Measurements from ENCODE around the gene SHROOM1. TPM values are rescaled to one million over a fixed set of nuclear protein-coding genes. Genes with fewer than 3 reads are reported as not detected.

The SHROOM1 gene
- total and polyA plus RNA-seq, 2 experiments from 2014 or later, result 2.5 to 5.4 TPM

DNA sequence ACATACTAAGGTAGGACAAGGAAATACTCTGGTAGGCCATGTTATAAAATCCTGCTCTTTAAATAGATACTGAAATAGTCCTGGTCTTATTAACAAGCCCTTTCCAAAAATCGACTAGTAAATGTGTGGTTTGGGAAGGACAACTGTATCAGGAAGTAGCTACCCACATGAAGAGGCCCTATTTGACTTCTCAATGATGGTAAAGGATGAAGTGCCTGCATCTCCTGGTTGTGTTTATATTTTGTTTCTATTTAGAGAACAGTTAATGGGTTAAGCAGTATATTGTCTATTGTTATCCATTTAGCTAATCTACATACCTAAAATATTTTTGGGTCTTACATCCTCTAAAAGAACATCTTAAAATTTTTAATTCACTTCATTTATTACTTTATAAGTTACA, 23.3 kb upstream of the SHROOM1 start (continued):
- TF ChIP-seq, protein P1, sequence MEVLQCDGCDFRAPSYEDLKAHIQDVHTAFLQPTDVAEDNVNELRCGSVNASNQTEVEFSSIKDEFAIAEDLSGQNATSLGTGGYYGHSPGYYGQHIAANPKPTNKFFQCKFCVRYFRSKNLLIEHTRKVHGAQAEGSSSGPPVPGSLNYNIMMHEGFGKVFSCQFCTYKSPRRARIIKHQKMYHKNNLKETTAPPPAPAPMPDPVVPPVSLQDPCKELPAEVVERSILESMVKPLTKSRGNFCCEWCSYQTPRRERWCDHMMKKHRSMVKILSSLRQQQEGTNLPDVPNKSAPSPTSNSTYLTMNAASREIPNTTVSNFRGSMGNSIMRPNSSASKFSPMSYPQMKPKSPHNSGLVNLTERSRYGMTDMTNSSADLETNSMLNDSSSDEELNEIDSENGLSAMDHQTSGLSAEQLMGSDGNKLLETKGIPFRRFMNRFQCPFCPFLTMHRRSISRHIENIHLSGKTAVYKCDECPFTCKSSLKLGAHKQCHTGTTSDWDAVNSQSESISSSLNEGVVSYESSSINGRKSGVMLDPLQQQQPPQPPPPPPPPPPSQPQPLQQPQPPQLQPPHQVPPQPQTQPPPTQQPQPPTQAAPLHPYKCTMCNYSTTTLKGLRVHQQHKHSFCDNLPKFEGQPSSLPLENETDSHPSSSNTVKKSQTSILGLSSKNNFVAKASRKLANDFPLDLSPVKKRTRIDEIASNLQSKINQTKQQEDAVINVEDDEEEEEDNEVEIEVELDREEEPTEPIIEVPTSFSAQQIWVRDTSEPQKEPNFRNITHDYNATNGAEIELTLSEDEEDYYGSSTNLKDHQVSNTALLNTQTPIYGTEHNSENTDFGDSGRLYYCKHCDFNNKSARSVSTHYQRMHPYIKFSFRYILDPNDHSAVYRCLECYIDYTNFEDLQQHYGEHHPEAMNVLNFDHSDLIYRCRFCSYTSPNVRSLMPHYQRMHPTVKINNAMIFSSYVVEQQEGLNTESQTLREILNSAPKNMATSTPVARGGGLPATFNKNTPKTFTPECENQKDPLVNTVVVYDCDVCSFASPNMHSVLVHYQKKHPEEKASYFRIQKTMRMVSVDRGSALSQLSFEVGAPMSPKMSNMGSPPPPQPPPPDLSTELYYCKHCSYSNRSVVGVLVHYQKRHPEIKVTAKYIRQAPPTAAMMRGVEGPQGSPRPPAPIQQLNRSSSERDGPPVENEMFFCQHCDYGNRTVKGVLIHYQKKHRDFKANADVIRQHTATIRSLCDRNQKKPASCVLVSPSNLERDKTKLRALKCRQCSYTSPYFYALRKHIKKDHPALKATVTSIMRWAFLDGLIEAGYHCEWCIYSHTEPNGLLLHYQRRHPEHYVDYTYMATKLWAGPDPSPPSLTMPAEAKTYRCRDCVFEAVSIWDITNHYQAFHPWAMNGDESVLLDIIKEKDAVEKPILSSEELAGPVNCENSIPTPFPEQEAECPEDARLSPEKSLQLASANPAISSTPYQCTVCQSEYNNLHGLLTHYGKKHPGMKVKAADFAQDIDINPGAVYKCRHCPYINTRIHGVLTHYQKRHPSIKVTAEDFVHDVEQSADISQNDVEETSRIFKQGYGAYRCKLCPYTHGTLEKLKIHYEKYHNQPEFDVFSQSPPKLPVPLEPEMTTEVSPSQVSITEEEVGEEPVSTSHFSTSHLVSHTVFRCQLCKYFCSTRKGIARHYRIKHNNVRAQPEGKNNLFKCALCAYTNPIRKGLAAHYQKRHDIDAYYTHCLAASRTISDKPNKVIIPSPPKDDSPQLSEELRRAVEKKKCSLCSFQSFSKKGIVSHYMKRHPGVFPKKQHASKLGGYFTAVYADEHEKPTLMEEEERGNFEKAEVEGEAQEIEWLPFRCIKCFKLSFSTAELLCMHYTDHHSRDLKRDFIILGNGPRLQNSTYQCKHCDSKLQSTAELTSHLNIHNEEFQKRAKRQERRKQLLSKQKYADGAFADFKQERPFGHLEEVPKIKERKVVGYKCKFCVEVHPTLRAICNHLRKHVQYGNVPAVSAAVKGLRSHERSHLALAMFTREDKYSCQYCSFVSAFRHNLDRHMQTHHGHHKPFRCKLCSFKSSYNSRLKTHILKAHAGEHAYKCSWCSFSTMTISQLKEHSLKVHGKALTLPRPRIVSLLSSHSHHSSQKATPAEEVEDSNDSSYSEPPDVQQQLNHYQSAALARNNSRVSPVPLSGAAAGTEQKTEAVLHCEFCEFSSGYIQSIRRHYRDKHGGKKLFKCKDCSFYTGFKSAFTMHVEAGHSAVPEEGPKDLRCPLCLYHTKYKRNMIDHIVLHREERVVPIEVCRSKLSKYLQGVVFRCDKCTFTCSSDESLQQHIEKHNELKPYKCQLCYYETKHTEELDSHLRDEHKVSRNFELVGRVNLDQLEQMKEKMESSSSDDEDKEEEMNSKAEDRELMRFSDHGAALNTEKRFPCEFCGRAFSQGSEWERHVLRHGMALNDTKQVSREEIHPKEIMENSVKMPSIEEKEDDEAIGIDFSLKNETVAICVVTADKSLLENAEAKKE (CRISPR knock-in tag; IDR thresholded peaks at IDR 0.05), result no peak
- TF ChIP-seq POLR2AphosphoS5 (IDR thresholded peaks at IDR 0.05; ENCODE audit: low read depth), result no peak
- no peak for TF ChIP-seq NANOG (IDR thresholded peaks at IDR 0.05; ENCODE audit: borderline replicate concordance)

DNA sequence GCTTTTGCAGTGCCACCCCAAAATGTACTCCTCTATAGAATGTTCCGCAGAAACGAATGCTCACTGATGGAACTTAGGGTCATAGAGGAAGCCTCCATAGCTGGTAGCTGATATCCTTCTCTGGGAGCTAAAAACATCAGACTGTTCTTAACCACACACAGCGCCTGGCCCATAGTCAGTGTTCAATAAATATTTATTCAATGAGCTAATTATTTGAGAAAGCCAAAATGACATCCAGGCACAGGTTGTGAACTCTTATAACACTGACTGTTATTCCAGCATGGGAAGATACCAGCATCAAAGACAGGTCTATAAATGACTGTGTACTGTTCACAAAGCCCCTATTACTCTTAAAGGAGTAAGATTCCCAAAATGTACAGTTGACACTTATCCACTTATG, 22.9 kb upstream of the SHROOM1 start:
- H3K27me3 ChIP-seq (ENCODE audit: insufficient read depth), result no peaks in the 10 kb centered on the region
- H3K9me2 ChIP-seq (ENCODE audit: insufficient read depth), result no peaks in the 10 kb centered on the region
- Mint-ChIP-seq H3K36me3 (ENCODE audit: low read depth) (no peaks in the 10 kb centered on the region), H3K4me1 (peaks cover 5% of the 10 kb centered on the region; the same call in 2 of the 3 replicates), H3K27me3 (ENCODE audit: insufficient read depth, low read depth, poor library complexity) (peaks cover 1% of the 10 kb centered on the region), H3K9me3 (no peaks in the 10 kb centered on the region), H3K27ac (no peak overlapping the region), H3K4me3 (no peak overlapping the region)
- H3K4me3 ChIP-seq, result no peak overlapping the region
- H3F3A ChIP-seq (replicated peaks; ENCODE audit: low read depth), result no peaks in the 10 kb centered on the region
- H3K36me3 ChIP-seq (ENCODE audit: insufficient read depth), result no peaks in the 10 kb centered on the region
- no peak overlapping the region for H3K27ac ChIP-seq (ENCODE audit: low read depth)
- TF ChIP-seq, protein P1 (CRISPR knock-in tag; IDR thresholded peaks at IDR 0.05), result no peak
- no peak for TF ChIP-seq NANOG (IDR thresholded peaks at IDR 0.05; ENCODE audit: borderline replicate concordance)
- TF ChIP-seq CREB1 (CRISPR knock-in tag; IDR thresholded peaks at IDR 0.05; ENCODE audit: low read depth), result no peak
- TF ChIP-seq, protein P2, sequence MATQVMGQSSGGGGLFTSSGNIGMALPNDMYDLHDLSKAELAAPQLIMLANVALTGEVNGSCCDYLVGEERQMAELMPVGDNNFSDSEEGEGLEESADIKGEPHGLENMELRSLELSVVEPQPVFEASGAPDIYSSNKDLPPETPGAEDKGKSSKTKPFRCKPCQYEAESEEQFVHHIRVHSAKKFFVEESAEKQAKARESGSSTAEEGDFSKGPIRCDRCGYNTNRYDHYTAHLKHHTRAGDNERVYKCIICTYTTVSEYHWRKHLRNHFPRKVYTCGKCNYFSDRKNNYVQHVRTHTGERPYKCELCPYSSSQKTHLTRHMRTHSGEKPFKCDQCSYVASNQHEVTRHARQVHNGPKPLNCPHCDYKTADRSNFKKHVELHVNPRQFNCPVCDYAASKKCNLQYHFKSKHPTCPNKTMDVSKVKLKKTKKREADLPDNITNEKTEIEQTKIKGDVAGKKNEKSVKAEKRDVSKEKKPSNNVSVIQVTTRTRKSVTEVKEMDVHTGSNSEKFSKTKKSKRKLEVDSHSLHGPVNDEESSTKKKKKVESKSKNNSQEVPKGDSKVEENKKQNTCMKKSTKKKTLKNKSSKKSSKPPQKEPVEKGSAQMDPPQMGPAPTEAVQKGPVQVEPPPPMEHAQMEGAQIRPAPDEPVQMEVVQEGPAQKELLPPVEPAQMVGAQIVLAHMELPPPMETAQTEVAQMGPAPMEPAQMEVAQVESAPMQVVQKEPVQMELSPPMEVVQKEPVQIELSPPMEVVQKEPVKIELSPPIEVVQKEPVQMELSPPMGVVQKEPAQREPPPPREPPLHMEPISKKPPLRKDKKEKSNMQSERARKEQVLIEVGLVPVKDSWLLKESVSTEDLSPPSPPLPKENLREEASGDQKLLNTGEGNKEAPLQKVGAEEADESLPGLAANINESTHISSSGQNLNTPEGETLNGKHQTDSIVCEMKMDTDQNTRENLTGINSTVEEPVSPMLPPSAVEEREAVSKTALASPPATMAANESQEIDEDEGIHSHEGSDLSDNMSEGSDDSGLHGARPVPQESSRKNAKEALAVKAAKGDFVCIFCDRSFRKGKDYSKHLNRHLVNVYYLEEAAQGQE (IDR thresholded peaks at IDR 0.05; ENCODE audit: unreplicated experiment), result no peak
- TF ChIP-seq EZH2phosphoT487 (IDR thresholded peaks at IDR 0.05; ENCODE audit: unreplicated experiment), result no peak
- H4K20me1 ChIP-seq (replicated peaks; ENCODE audit: insufficient read depth), result no peaks in the 10 kb centered on the region
- DNase-seq (ENCODE audit: low spot score) (no peak), ATAC-seq (no peak)
- H3K4me1 ChIP-seq (ENCODE audit: insufficient read depth), result peaks cover 10% of the 10 kb centered on the region; the same call in 1 of the 2 replicates
- H3K4me2 ChIP-seq, result no peak overlapping the region
- no peak overlapping the region for H2AFZ ChIP-seq
- H3K79me2 ChIP-seq (replicated peaks; ENCODE audit: insufficient read depth), result no peaks in the 10 kb centered on the region
